GM12892 (cell line): ENCODE measurements around the gene IL1F10.

Experiments
- POLR2A ChIP-seq: IDR thresholded peaks from 2 replicates; pipeline ENCODE4 v1.6.1; 2011; ENCODE audit warnings: low read depth, low read length, control low read depth
- POLR2AphosphoS5 ChIP-seq: IDR thresholded peaks from 2 replicates; pipeline ENCODE4 v1.6.1; 2011; ENCODE audit warnings: low read depth, low read length, control low read depth
- TAF1 ChIP-seq: IDR thresholded peaks from 2 replicates; pipeline ENCODE4 v1.6.1; 2011; ENCODE audit warnings: low read depth, mild to moderate bottlenecking, control low read depth, low read length, borderline replicate concordance

DNA sequence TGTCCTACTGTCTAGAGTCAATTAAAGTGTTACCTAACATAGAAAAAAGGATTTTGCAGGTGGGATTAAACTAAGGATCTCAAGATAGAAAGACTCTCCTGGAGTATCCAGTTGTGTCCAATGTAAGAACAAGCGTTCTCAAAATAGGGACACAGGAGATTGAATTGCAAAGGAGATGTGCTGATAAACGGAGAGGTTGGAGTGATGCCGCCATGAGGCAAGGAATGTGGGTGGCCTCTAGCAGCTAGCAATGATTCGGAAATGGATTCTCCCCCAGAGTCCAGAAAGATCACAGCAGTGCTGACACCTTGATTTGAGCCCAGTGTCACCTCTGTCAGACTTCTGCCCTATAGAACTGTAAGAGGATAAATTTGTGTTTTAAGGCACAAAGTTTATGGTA lies 35.5 kb downstream of the IL1F10 start:
- TF ChIP-seq POLR2A: no peak
- TF ChIP-seq POLR2AphosphoS5: no peak
- TF ChIP-seq TAF1: no peak
